Tibial nerve (tissue), 4 donors: ENCODE data around the gene SLC27A1.

Source experiments
- CTCF ChIP-seq, 5 experiments: fragments of 200-600 bp in 3 of 5; fragments of 450-650 bp in 2 of 5; sonication (generic) in 3 of 5; IDR thresholded peaks; one replicate each; pipeline ENCODE4 v1.5.1; 2016 to 2019; ENCODE audit warnings: antibody characterized with exemption in 5 of 5, mild to moderate bottlenecking in 3 of 5, moderate library complexity in 2 of 5
- EP300 ChIP-seq, 2 donors: sonication (generic); formaldehyde crosslinking; IDR thresholded peaks; one replicate each; pipeline ENCODE4 v1.6.1; 2017; ENCODE audit warnings: antibody characterized with exemption in 2 of 2, mild to moderate bottlenecking in 1 of 2

- no peak for TF ChIP-seq CTCF (IDR thresholded peaks at IDR 0.05)
- TF ChIP-seq EP300 (IDR thresholded peaks at IDR 0.05), result no peak
Observed at GRCh38 chr19:17504456-17504855, 34.1 kb downstream of the SLC27A1 start.
